ENCODE measurements around the gene TMC4.
"Not testable (repeated sequence)": the region's sequence is repeated elsewhere in the genome, so short reads cannot be mapped to it uniquely, and the experiment has no call there.

TMC4 gene

DNA sequence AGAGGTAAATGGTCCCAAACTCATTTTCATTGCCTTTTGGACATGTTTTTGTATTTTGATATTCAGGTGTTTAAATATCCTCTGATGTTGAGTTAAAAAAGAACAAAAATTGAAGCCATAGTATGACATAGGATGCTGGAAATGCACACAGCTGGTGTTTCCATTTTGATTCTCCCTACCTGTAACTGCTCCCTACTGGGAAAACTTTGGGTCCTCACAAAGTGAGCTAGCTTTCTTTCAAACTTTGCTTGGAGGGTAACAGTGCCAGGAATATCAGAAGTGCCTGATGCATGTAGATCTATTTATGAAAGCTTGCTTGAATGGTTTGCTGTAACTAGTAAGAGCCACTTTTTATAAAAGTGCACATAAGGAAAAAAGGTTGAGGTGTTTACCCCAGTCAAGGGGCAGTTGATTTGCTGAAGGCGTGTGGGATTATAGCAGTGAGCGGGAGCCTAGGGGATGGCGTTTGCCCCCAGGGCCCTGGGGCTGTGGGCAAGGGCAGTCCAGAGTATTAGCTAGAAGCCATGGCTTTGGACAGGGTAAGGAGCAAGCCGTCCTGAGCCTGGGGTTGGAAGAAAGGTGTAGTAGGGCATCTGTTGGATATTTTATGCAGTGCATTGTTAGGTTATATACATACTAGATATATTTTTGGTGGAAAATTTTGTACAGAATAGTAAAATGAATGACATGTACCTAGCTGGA, 32.0 kb upstream of the TMC4 start:
- Histone ChIP-seq H3K9ac (ENCODE audit: low read length in 5 of 5) (peak overlapping the region in 1 of 5 donors; percentile 22), H3K4me1 (ENCODE audit: control insufficient read depth in 5 of 5, insufficient read depth in 5 of 5, low read length in 5 of 5) (peaks cover 9 to 86% (median 72%) of the 10 kb centered on the region in 5 donors)

DNA sequence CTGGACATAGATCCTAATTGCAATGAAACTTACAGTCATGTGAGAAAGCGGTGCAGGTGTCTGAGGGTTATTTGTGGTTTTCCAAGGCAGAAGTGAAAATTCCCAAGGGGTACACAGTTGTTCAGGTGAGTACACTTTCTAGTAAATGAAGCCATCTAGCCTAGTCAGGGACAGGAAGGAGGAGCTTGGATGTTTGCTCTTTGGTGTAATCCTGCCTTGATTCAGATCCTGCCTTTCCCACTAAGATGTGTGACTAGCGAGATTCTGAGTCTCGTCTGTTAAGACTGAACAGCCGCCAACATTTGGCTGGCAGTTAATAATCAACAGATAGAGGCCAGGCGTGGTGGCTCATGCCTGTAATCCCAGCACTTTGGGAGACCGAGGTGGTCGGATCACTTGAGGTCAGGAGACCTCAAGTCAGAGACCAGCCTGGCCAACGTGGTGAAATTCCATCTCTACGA, 30.2 kb upstream of the TMC4 start:
- Histone ChIP-seq H3K27ac (ENCODE audit: low read depth, low read length) (no peak overlapping the region), H3K9me3 (ENCODE audit: control insufficient read depth in 5 of 5, low read length in 5 of 5) (no peaks in the 10 kb centered on the region), H3K27me3 (ENCODE audit: control insufficient read depth in 5 of 5, insufficient read depth in 4 of 5, low read length in 5 of 5) (no peaks in the 10 kb centered on the region), H3K4me3 (ENCODE audit: low read depth in 1 of 5, low read length in 5 of 5) (peak overlapping the region in 3 of 5 donors; percentile 18 to 40 (median 30)), H3K9ac (ENCODE audit: low read length in 5 of 5) (peak overlapping the region in 4 of 5 donors; percentile 6 to 45 (median 14)), H3K36me3 (ENCODE audit: control insufficient read depth in 5 of 5, insufficient read depth in 5 of 5, low read length in 5 of 5) (peaks cover 14 to 63% (median 54%) of the 10 kb centered on the region in 5 donors), H3K4me1 (ENCODE audit: control insufficient read depth in 5 of 5, insufficient read depth in 5 of 5, low read length in 5 of 5) (peaks cover 9 to 69% (median 59%) of the 10 kb centered on the region in 5 donors)

More for the DNA sequence above, 32.0 kb upstream of the TMC4 start:
- H3K27ac ChIP-seq (ENCODE audit: low read depth, low read length) = no peak overlapping the region
- H3K36me3 ChIP-seq (ENCODE audit: control insufficient read depth in 5 of 5, insufficient read depth in 5 of 5, low read length in 5 of 5) = peaks cover 14 to 66% (median 57%) of the 10 kb centered on the region in 5 donors
- no peaks in the 10 kb centered on the region for H3K9me3 ChIP-seq (ENCODE audit: control insufficient read depth in 5 of 5, low read length in 5 of 5)
- H3K4me3 ChIP-seq (ENCODE audit: low read depth in 1 of 5, low read length in 5 of 5) = no peak overlapping the region
- H3K27me3 ChIP-seq (ENCODE audit: control insufficient read depth in 5 of 5, insufficient read depth in 4 of 5, low read length in 5 of 5) = no peaks in the 10 kb centered on the region

DNA sequence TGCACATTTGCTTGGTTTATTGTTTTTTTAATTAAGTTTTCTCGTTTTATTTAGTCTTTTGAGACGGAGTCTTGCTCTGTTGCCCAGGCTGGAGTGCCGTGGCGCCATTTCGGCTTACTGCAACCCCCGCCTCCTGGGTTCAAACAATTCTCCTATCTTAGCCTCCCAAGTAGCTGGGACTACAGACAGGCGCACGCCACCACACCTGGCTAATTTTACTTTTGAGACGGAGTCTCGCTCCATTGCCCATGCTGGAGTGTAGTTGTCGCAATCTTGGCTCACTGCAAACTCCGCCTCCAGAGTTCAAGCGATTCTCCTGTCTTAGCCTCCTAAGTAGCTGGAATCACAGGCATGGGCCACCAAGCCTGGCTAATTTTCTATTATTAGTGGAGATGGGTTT, 29.0 kb upstream of the TMC4 start:
- Histone ChIP-seq H3K9ac (ENCODE audit: low read length in 5 of 5) (peak overlapping the region; percentile 83 to 97 (median 94)), H3K27ac (ENCODE audit: low read depth, low read length) (peak overlapping the region; percentile 80), H3K36me3 (ENCODE audit: control insufficient read depth in 5 of 5, insufficient read depth in 5 of 5, low read length in 5 of 5) (peaks cover 14 to 51% (median 42%) of the 10 kb centered on the region in 5 donors), H3K27me3 (ENCODE audit: control insufficient read depth in 5 of 5, insufficient read depth in 4 of 5, low read length in 5 of 5) (no peaks in the 10 kb centered on the region), H3K9me3 (ENCODE audit: control insufficient read depth in 5 of 5, low read length in 5 of 5) (no peaks in the 10 kb centered on the region), H3K4me1 (ENCODE audit: control insufficient read depth in 5 of 5, insufficient read depth in 5 of 5, low read length in 5 of 5) (peaks cover 6 to 59% (median 49%) of the 10 kb centered on the region in 5 donors), H3K4me3 (ENCODE audit: low read depth in 1 of 5, low read length in 5 of 5) (peak overlapping the region; percentile 71 to 98 (median 82))

DNA sequence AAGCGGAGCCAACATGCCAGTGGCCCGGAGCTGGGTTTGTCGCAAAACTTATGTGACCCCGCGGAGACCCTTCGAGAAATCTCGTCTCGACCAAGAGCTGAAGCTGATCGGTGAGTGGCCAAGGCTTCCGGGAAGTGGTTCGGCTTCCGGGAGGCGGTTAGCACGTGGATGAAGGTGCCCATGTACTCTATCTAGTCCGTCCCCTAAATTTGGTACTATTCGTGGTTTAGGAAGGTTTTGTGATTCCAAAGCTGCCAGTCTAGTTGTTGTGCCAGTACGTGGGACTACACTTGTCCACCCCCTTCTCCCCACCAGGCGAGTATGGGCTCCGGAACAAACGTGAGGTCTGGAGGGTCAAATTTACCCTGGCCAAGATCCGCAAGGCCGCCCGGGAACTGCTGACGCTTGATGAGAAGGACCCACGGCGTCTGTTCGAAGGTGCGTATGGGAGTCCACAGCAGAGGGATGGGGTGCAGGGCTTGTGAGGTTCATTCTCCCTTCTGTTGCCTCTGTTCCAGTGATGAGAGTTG, 28.3 kb upstream of the TMC4 start:
- H3K4me1 ChIP-seq (ENCODE audit: control insufficient read depth in 5 of 5, insufficient read depth in 5 of 5, low read length in 5 of 5) = peaks cover 6 to 52% (median 42%) of the 10 kb centered on the region in 5 donors
- H3K27me3 ChIP-seq (ENCODE audit: control insufficient read depth in 5 of 5, insufficient read depth in 4 of 5, low read length in 5 of 5) = no peaks in the 10 kb centered on the region
- peak overlapping the region; percentile 71 to 98 (median 82) for H3K4me3 ChIP-seq (ENCODE audit: low read depth in 1 of 5, low read length in 5 of 5)
- peak overlapping the region; percentile 80 for H3K27ac ChIP-seq (ENCODE audit: low read depth, low read length)
- H3K9me3 ChIP-seq (ENCODE audit: control insufficient read depth in 5 of 5, low read length in 5 of 5) = no peaks in the 10 kb centered on the region
- H3K36me3 ChIP-seq (ENCODE audit: control insufficient read depth in 5 of 5, insufficient read depth in 5 of 5, low read length in 5 of 5) = peaks cover 14 to 43% (median 34%) of the 10 kb centered on the region in 5 donors
- peak overlapping the region; percentile 83 to 97 (median 94) for H3K9ac ChIP-seq (ENCODE audit: low read length in 5 of 5)

DNA sequence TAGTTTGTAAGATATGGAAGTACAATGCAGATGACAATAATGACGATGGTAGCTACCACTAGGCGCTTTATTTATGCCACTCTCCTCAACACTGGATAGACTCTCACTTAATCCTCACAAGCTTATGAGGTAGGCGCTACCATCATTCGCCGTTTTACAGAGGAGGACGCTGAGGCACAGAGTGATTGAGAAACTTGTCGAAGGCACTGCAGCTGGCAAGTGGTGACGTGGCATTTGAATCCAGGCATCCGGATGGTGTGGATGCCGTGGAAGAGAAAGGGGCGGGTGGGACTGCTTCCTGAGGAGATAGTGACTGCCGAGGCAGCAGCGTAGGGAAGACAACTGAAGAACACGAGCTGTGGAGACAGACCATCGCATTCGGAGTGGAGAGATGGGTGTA, 26.4 kb upstream of the TMC4 start:
- Histone ChIP-seq H3K36me3 (ENCODE audit: control insufficient read depth in 5 of 5, insufficient read depth in 5 of 5, low read length in 5 of 5) (peaks cover 7 to 29% (median 17%) of the 10 kb centered on the region in 5 donors), H3K9me3 (ENCODE audit: control insufficient read depth in 5 of 5, low read length in 5 of 5) (no peaks in the 10 kb centered on the region), H3K9ac (ENCODE audit: low read length in 5 of 5) (no peak overlapping the region), H3K4me3 (ENCODE audit: low read depth in 1 of 5, low read length in 5 of 5) (no peak overlapping the region), H3K4me1 (ENCODE audit: control insufficient read depth in 5 of 5, insufficient read depth in 5 of 5, low read length in 5 of 5) (peaks cover 6 to 37% (median 34%) of the 10 kb centered on the region in 5 donors), H3K27me3 (ENCODE audit: control insufficient read depth in 5 of 5, insufficient read depth in 4 of 5, low read length in 5 of 5) (no peaks in the 10 kb centered on the region), H3K27ac (ENCODE audit: low read depth, low read length) (no peak overlapping the region)

DNA sequence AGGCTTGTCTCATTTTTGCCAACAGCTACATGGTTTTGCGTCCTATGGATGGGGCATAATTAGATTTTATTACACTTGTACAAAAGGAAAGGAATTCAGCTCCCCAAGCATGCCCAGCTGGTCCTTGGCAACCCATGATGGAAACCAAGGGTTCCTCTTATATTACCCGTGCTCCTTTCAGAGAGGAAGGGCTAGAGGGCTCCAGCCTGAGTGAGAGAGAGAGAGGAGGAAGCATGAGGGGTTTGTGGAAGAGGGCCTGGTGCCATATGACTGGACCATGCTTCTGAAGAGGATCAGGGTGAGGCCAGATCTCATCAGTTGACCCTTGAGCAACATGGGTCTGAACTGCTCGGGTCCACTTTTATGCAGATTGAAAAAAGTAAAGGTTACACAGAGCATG, 24.2 kb upstream of the TMC4 start:
- H3K9me3 ChIP-seq (ENCODE audit: control insufficient read depth in 5 of 5, low read length in 5 of 5) = no peaks in the 10 kb centered on the region
- H3K4me1 ChIP-seq (ENCODE audit: control insufficient read depth in 5 of 5, insufficient read depth in 5 of 5, low read length in 5 of 5) = peaks cover 6 to 18% (median 17%) of the 10 kb centered on the region in 5 donors
- H3K4me3 ChIP-seq (ENCODE audit: low read depth in 1 of 5, low read length in 5 of 5) = no peak overlapping the region
- no peaks in the 10 kb centered on the region for H3K27me3 ChIP-seq (ENCODE audit: control insufficient read depth in 5 of 5, insufficient read depth in 4 of 5, low read length in 5 of 5)
- no peak overlapping the region for H3K9ac ChIP-seq (ENCODE audit: low read length in 5 of 5)
- no peak overlapping the region for H3K27ac ChIP-seq (ENCODE audit: low read depth, low read length)
- H3K36me3 ChIP-seq (ENCODE audit: control insufficient read depth in 5 of 5, insufficient read depth in 5 of 5, low read length in 5 of 5) = peaks cover 0 to 21% (median 9%) of the 10 kb centered on the region in 5 donors

DNA sequence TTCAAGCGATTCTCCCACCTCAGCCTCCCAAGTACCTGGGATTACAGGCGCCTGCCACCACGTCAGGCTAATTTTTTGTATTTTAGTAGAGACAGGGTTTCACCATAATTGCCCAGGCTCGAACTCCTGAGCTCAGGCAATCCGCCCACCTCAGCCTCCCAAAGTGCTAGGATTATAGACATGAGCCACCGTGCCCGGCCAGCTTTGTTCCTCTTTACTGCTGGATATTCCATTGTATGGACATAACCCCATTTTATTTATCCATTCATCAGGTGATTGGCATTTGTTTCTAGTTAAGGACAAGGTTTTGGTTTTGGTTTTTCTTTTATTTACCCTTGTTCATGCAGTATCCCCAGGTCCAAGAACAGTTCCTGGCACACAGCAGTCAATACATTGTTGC, 23.6 kb upstream of the TMC4 start:
- H3K4me1 ChIP-seq (ENCODE audit: control insufficient read depth in 5 of 5, insufficient read depth in 5 of 5, low read length in 5 of 5) = peaks cover 4 to 18% (median 17%) of the 10 kb centered on the region in 5 donors
- no peak overlapping the region for H3K4me3 ChIP-seq (ENCODE audit: low read depth in 1 of 5, low read length in 5 of 5)
- no peaks in the 10 kb centered on the region for H3K27me3 ChIP-seq (ENCODE audit: control insufficient read depth in 5 of 5, insufficient read depth in 4 of 5, low read length in 5 of 5)
- peaks cover 0 to 20% (median 9%) of the 10 kb centered on the region in 5 donors for H3K36me3 ChIP-seq (ENCODE audit: control insufficient read depth in 5 of 5, insufficient read depth in 5 of 5, low read length in 5 of 5)
- H3K9ac ChIP-seq (ENCODE audit: low read length in 5 of 5) = no peak overlapping the region
- no peaks in the 10 kb centered on the region for H3K9me3 ChIP-seq (ENCODE audit: control insufficient read depth in 5 of 5, low read length in 5 of 5)
- no peak overlapping the region for H3K27ac ChIP-seq (ENCODE audit: low read depth, low read length)

DNA sequence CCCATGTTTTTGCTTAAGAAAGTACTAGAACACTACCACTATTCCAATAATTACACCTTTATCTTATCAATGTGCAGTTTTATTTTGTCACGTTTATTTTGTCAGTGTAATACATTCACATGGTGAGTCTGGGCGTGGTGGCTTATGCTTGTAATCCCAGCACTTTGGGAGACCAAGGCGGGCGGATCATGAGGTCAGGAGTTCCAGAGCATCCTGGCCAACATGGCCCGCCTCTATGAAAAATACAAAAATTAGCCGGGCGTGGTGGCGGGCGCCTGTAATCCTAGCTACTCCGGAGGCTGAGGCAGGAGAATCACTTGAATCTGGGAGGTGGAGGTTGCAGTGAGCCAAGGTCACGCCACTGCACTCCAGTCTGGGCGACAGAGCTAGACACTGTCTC, 21.5 kb upstream of the TMC4 start:
- Histone ChIP-seq H3K4me1 (ENCODE audit: control insufficient read depth in 5 of 5, insufficient read depth in 5 of 5, low read length in 5 of 5) (peaks cover 5 to 13% (median 12%) of the 10 kb centered on the region in 5 donors), H3K36me3 (ENCODE audit: control insufficient read depth in 5 of 5, insufficient read depth in 5 of 5, low read length in 5 of 5) (peaks cover 0 to 20% (median 9%) of the 10 kb centered on the region in 5 donors)
- H3K9me3 ChIP-seq (ENCODE audit: control insufficient read depth in 5 of 5, low read length in 5 of 5); H3K27ac ChIP-seq (ENCODE audit: low read depth, low read length); H3K9ac ChIP-seq (ENCODE audit: low read length in 5 of 5); H3K27me3 ChIP-seq (ENCODE audit: control insufficient read depth in 5 of 5, insufficient read depth in 4 of 5, low read length in 5 of 5); H3K4me3 ChIP-seq (ENCODE audit: low read depth in 1 of 5, low read length in 5 of 5): not testable (repeated sequence)

DNA sequence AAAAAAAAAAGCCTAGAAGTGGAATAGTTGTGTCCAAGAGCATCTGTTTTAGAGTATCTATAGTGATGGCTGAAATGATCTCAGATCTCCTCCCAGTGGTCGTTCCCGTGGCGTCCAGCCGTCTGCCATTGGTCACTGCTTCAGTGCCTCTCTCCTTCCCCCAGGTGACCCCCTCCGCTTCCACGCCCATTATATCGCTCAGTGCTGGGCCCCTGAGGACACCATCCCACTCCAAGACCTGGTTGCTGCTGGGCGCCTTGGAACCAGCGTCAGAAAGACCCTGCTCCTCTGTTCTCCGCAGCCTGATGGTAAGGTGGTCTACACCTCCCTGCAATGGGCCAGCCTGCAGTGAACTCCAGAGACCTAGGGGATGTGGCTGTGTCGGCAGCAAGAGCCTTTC, 20.1 kb upstream of the TMC4 start:
- no peak overlapping the region for H3K9ac ChIP-seq (ENCODE audit: low read length in 5 of 5)
- H3K27me3 ChIP-seq (ENCODE audit: control insufficient read depth in 5 of 5, insufficient read depth in 4 of 5, low read length in 5 of 5) = peaks cover 0 to 2% (median 0%) of the 10 kb centered on the region in 5 donors
- H3K36me3 ChIP-seq (ENCODE audit: control insufficient read depth in 5 of 5, insufficient read depth in 5 of 5, low read length in 5 of 5) = peaks cover 0 to 20% (median 9%) of the 10 kb centered on the region in 5 donors
- no peaks in the 10 kb centered on the region for H3K9me3 ChIP-seq (ENCODE audit: control insufficient read depth in 5 of 5, low read length in 5 of 5)
- H3K4me3 ChIP-seq (ENCODE audit: low read depth in 1 of 5, low read length in 5 of 5) = no peak overlapping the region
- H3K4me1 ChIP-seq (ENCODE audit: control insufficient read depth in 5 of 5, insufficient read depth in 5 of 5, low read length in 5 of 5) = peaks cover 6 to 25% (median 21%) of the 10 kb centered on the region in 5 donors
- no peak overlapping the region for H3K27ac ChIP-seq (ENCODE audit: low read depth, low read length)
